Esophagus squamous epithelium (tissue), 5 donors: ENCODE results near the gene EGR1. TPM values are rescaled to one million over a fixed set of nuclear protein-coding genes. Genes with fewer than 3 reads are reported as not detected.

Experiments used
- DNase-seq: peaks from one replicate; lab custom pipeline; 2025; lab: John Stamatoyannopoulos, UW
- H3K27ac ChIP-seq, 4 donors: fragments of 200-600 bp; sonication (generic); one replicate each; pipeline ENCODE4 v1.5.1; 2016 to 2019; ENCODE audit warnings: mild to moderate bottlenecking in 1 of 4
- H3K27me3 ChIP-seq, 4 donors: fragments of 200-600 bp; sonication (generic); 1 replicate in 3 of 4; 2 replicates in 1 of 4; pipeline versions ENCODE4 v1.5.1 to v1.6.0; 2017 to 2021; ENCODE audit warnings: antibody characterized with exemption in 1 of 4
- H3K36me3 ChIP-seq, 3 donors: fragments of 200-600 bp; sonication (generic); one replicate each; pipeline ENCODE4 v1.5.1; 2016 to 2019
- H3K4me1 ChIP-seq, 3 donors: fragments of 200-600 bp; sonication (generic); one replicate each; pipeline ENCODE4 v1.5.1; 2017 to 2019
- H3K4me3 ChIP-seq, 4 donors: fragments of 200-600 bp; sonication (generic); 1 replicate in 3 of 4; 2 replicates in 1 of 4; pipeline ENCODE4 v1.5.1; 2016 to 2019; ENCODE audit warnings: mild to moderate bottlenecking in 2 of 4, moderate library complexity in 1 of 4
- H3K9me3 ChIP-seq, 3 donors: fragments of 200-600 bp; sonication (generic); one replicate each; pipeline ENCODE4 v1.5.1; 2016 to 2019
- POLR2A ChIP-seq, 4 donors: fragments of 450-650 bp; IDR thresholded peaks; one replicate each; pipeline ENCODE4 v1.6.1; 2017; ENCODE audit warnings: antibody characterized with exemption in 4 of 4, mild to moderate bottlenecking in 4 of 4, moderate library complexity in 3 of 4
- WGBS, 2 donors: methylation state at CpG; one replicate each; pipeline ENCODE4 v1.1.5; 2018; 5-methylcytosine and 5-hydroxymethylcytosine counted together
- intact Hi-C: fragments of 100-400 bp; cut with DNase I; formaldehyde crosslinking; loops from one replicate; pipeline ENCODE4 v1.15.0; 2022
- total RNA-seq, 4 donors: library from RNA; depleted of rRNA; stranded (reverse); fragments of >200 nt; gene quantifications; one replicate each; pipeline ENCODE4 v1.1.0, GENCODE V29; 2016
- TF ChIP-seq, protein P1 (sequence below), 6 experiments: fragments of 450-650 bp in 4 of 6; fragments of 200-600 bp in 2 of 6; sonication (generic) in 2 of 6; IDR thresholded peaks; one replicate each; pipeline ENCODE4 v1.5.1; 2016 to 2019; ENCODE audit warnings: antibody characterized with exemption in 6 of 6, mild to moderate bottlenecking in 4 of 6, moderate library complexity in 4 of 6
- donor health status: DM: yes; HTN: yes; CAD: no.

EGR1 gene
- total RNA-seq, 4 donors from 2014 or later, result 10.9 to 47.8 (median 19.5) TPM

- DNase-seq, result no peak
- intact Hi-C loops, result no loop called here
- Histone ChIP-seq H3K4me3 (peak overlapping the region; percentile 27 to 67 (median 45)), H3K4me1 (peaks cover 9 to 22% (median 14%) of the 10 kb centered on the region in 3 donors), H3K36me3 (peaks cover 0 to 43% (median 26%) of the 10 kb centered on the region in 3 donors), H3K27me3 (no peaks in the 10 kb centered on the region), H3K9me3 (no peaks in the 10 kb centered on the region), H3K27ac (no peak overlapping the region)
- WGBS, 2 donors, result 68 to 80% methylated on average over 10 of the region's 11 CpGs
- no peak for TF ChIP-seq POLR2A (IDR thresholded peaks at IDR 0.05)
- TF ChIP-seq, protein P1, sequence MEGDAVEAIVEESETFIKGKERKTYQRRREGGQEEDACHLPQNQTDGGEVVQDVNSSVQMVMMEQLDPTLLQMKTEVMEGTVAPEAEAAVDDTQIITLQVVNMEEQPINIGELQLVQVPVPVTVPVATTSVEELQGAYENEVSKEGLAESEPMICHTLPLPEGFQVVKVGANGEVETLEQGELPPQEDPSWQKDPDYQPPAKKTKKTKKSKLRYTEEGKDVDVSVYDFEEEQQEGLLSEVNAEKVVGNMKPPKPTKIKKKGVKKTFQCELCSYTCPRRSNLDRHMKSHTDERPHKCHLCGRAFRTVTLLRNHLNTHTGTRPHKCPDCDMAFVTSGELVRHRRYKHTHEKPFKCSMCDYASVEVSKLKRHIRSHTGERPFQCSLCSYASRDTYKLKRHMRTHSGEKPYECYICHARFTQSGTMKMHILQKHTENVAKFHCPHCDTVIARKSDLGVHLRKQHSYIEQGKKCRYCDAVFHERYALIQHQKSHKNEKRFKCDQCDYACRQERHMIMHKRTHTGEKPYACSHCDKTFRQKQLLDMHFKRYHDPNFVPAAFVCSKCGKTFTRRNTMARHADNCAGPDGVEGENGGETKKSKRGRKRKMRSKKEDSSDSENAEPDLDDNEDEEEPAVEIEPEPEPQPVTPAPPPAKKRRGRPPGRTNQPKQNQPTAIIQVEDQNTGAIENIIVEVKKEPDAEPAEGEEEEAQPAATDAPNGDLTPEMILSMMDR (IDR thresholded peaks at IDR 0.05), result no peak
Observed at GRCh38 chr5:138438003-138438723, 27.1 kb upstream of the EGR1 start.

DNA sequence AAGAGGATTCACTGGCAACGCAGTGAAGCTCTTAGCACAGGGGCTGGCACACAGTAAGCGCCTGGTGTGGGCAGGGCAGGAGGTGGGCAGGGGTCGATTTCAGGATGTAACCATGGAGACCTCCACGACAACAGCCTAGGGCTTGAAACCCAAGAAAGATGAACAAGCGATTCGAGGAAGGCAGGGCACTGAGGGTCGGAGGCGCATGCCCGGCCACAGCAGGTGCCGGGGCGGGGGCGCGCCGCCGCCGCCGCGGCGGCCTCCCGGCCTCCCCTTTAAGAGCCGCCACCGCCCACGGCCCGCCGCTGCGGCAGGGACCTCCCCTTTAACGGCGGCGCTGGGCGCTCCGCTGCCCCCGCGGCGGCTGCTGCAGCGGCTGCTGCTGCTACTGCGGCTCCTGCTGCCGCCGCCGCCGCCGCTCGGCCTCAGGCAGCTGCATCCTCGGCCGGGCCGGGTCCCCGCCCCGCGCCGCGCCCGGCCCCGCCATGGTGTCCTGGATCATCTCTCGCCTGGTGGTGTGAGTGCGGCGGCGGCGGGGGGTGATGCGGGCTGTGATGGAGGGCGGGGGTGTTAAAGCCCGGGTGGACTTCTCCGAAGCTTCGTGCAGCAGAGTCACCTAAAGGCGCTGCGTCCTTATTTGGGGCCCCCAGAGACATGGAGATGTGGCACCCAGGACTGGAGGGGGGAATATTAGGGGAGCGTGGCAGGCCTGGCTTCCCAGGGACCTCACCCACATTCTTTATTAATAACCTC is 26.4 kb upstream of the EGR1 start, which contains the start of gene REEP2:
Gene REEP2, plus strand, starts transcription at position 334 of the 753 bp plus-strand sequence. Its CDS starts 152 bp downstream, at position 486.
- Histone ChIP-seq H3K4me3 (peak within 1 kb of the TSS; percentile 27 to 67 (median 45)), H3K36me3 (peaks cover 0 to 36% (median 22%) of the 10 kb centered on the region in 3 donors), H3K9me3 (no peaks in the 10 kb centered on the region), H3K4me1 (peaks cover 9 to 22% (median 14%) of the 10 kb centered on the region in 3 donors), H3K27me3 (no peaks in the 10 kb centered on the region), H3K27ac (peak within 1 kb of the TSS in 3 of 4 donors; percentile 6 to 53 (median 52))
- no peak for TF ChIP-seq POLR2A (IDR thresholded peaks at IDR 0.05)
- TF ChIP-seq, protein P1 (IDR thresholded peaks at IDR 0.05), result peak in 2 of 6 experiments; percentile 9 to 11
- intact Hi-C loops, result no loop called here
- no peak for DNase-seq
- 4 to 8% methylated on average over 4 of the region's 65 CpGs for WGBS, 2 donors

GRCh38 chr5:138439477-138440158 is 25.7 kb upstream of the EGR1 start:
- intact Hi-C loops, result no loop called here
- peaks cover 0 to 28% (median 15%) of the 10 kb centered on the region in 3 donors for H3K36me3 ChIP-seq
- H3K9me3 ChIP-seq, result no peaks in the 10 kb centered on the region
- no peak for TF ChIP-seq POLR2A (IDR thresholded peaks at IDR 0.05)
- TF ChIP-seq, protein P1 (IDR thresholded peaks at IDR 0.05), result no peak
- H3K4me3 ChIP-seq, result peak overlapping the region; percentile 27 to 67 (median 45)
- peaks cover 9 to 22% (median 14%) of the 10 kb centered on the region in 3 donors for H3K4me1 ChIP-seq
- H3K27me3 ChIP-seq, result no peaks in the 10 kb centered on the region
- WGBS, 2 donors, result 0 to 39% methylated on average over 1 to 14 of the region's 20 CpGs
- DNase-seq, result no peak
- peak overlapping the region in 3 of 4 donors; percentile 6 to 53 (median 52) for H3K27ac ChIP-seq

DNA sequence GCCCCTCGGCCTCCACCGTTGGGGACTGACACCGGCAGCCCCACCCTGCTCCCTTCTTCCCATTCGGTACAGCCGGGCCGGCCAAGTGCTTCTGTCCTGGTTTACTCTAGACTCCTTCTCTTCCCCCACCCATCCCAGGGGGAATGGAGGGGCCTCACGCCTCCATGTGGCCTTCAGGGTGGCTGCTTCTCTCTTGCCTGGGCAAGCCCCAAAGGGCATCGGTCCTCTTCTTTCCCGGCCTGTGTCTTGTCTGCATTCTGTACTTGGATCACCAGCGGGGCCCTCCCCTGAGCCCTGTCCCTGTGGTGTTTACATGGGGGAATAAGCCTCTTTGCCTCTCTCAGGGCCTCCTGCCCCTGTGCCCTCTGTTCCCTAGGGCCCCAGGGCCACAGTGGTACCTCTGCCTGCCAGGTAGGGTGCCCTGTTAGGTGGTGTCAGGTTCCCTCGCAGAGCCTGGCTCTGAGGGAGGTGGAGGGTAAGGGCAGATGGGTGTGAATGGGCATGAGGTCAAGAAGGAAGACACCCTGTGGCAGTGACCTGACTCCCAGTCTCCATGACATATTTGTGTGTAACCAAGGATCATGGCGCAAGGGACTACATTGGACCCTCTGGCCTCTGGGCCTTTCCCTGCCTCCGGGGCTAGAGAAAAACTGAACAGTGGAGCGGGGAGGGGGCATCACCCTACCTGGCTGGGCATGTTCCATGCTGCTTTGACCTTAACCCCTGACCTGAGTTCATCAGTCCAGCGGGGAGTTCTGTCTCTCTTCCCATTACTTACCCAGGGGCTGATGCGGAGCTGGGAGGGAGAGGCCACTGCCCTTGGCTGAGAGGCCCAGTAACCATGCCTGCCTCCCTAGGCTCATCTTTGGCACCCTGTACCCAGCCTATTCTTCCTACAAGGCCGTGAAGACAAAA is 24.9 kb upstream of the EGR1 start:
- Histone ChIP-seq H3K27me3 (no peaks in the 10 kb centered on the region), H3K4me3 (peak overlapping the region in 1 of 4 donors; percentile 67), H3K4me1 (peaks cover 9 to 22% (median 14%) of the 10 kb centered on the region in 3 donors), H3K27ac (peak overlapping the region in 2 of 4 donors; percentile 52 to 53), H3K36me3 (peaks cover 0 to 20% (median 7%) of the 10 kb centered on the region in 3 donors), H3K9me3 (no peaks in the 10 kb centered on the region)
- intact Hi-C loops, result no loop called here
- TF ChIP-seq, protein P1 (IDR thresholded peaks at IDR 0.05), result no peak
- no peak for TF ChIP-seq POLR2A (IDR thresholded peaks at IDR 0.05)
- DNase-seq, result no peak
- 55 to 80% methylated on average over 7 to 12 of the region's 17 CpGs for WGBS, 2 donors
